Tibial artery (tissue), 4 donors: Measurements from ENCODE around the gene TMEM132C.

ENCODE experiments used
- DNase-seq, 2 donors: peaks; one replicate each; pipeline ENCODE4 v3.0.0-alpha.2; 2019
- H3K27ac ChIP-seq, 2 donors: fragments of 200-600 bp; sonication (generic) in 1 of 2; 1 replicate in 1 of 2; 2 replicates in 1 of 2; pipeline ENCODE4 v1.5.1; 2018 to 2019; ENCODE audit warnings: mild to moderate bottlenecking in 1 of 2
- H3K27me3 ChIP-seq, 2 donors: fragments of 200-600 bp; sonication (generic) in 1 of 2; one replicate each; pipeline versions ENCODE4 v1.5.1 to v1.6.0; 2016 to 2019
- H3K36me3 ChIP-seq, 3 donors: fragments of 200-600 bp; sonication (generic) in 2 of 3; one replicate each; pipeline ENCODE4 v1.5.1; 2016 to 2019; ENCODE audit warnings: mild to moderate bottlenecking in 2 of 3
- H3K4me1 ChIP-seq, 4 donors: fragments of 200-600 bp; sonication (generic) in 2 of 4; 1 replicate in 3 of 4; 2 replicates in 1 of 4; pipeline ENCODE4 v1.5.1; 2016 to 2019
- H3K4me3 ChIP-seq, 2 donors: fragments of 200-600 bp; sonication (generic) in 1 of 2; 1 replicate in 1 of 2; 2 replicates in 1 of 2; pipeline ENCODE4 v1.5.1; 2018 to 2019; ENCODE audit warnings: mild to moderate bottlenecking in 2 of 2
- H3K9me3 ChIP-seq, 3 donors: fragments of 200-600 bp; sonication (generic) in 1 of 3; one replicate each; pipeline ENCODE4 v1.5.1; 2016 to 2019
- intact Hi-C: fragments of 100-400 bp; cut with DNase I; formaldehyde crosslinking; loops from one replicate; pipeline ENCODE4 v1.15.0; 2023; ENCODE audit warnings: low total_unique reads
- TF ChIP-seq, protein P1 (sequence below), 2 experiments: fragments of 200-600 bp in 1 of 2; fragments of 450-650 bp in 1 of 2; IDR thresholded peaks; one replicate each; pipeline ENCODE4 v1.5.1; 2017 to 2019; ENCODE audit warnings: antibody characterized with exemption in 2 of 2, mild to moderate bottlenecking in 1 of 2, moderate library complexity in 1 of 2

TMEM132C gene

DNA sequence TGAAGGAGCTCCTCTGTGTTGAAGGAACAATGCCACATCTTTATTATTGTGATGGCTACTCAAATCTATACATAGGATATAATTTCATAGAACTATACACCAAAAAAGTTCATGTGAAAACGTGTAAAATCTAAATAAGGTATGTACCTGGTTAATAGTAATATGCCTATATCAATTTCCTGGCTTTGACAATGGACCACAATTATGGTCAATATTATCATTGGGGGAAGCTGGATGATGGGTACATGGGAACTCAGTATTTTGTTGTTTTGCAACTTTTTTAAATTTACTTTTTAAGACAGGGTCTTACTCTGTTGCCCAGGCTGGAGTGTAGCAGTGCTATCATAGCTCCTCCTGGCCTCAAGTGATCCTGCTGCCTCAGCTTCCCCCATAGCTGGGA lies 270.7 kb downstream of the TMEM132C start:
- no peak overlapping the region for H3K4me3 ChIP-seq
- no peak overlapping the region for H3K27ac ChIP-seq
- no peaks in the 10 kb centered on the region for H3K36me3 ChIP-seq
- no peaks in the 10 kb centered on the region for H3K4me1 ChIP-seq
- no peaks in the 10 kb centered on the region for H3K27me3 ChIP-seq
- TF ChIP-seq, protein P1, sequence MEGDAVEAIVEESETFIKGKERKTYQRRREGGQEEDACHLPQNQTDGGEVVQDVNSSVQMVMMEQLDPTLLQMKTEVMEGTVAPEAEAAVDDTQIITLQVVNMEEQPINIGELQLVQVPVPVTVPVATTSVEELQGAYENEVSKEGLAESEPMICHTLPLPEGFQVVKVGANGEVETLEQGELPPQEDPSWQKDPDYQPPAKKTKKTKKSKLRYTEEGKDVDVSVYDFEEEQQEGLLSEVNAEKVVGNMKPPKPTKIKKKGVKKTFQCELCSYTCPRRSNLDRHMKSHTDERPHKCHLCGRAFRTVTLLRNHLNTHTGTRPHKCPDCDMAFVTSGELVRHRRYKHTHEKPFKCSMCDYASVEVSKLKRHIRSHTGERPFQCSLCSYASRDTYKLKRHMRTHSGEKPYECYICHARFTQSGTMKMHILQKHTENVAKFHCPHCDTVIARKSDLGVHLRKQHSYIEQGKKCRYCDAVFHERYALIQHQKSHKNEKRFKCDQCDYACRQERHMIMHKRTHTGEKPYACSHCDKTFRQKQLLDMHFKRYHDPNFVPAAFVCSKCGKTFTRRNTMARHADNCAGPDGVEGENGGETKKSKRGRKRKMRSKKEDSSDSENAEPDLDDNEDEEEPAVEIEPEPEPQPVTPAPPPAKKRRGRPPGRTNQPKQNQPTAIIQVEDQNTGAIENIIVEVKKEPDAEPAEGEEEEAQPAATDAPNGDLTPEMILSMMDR (IDR thresholded peaks at IDR 0.05): no peak
- DNase-seq: no peak
- intact Hi-C loops: no loop called here
- no peaks in the 10 kb centered on the region for H3K9me3 ChIP-seq

- TF ChIP-seq, protein P1 (IDR thresholded peaks at IDR 0.05): no peak
- intact Hi-C loops: no loop called here
- Histone ChIP-seq H3K4me1 (no peaks in the 10 kb centered on the region), H3K9me3 (no peaks in the 10 kb centered on the region), H3K27ac (no peak overlapping the region), H3K36me3 (no peaks in the 10 kb centered on the region), H3K4me3 (no peak overlapping the region), H3K27me3 (no peaks in the 10 kb centered on the region)
- no peak for DNase-seq
Observed at GRCh38 chr12:128542844-128543243, 275.9 kb downstream of the TMEM132C start.

- DNase-seq: no peak
- no peaks in the 10 kb centered on the region for H3K4me1 ChIP-seq
- intact Hi-C loops: no loop called here
- H3K4me3 ChIP-seq: no peak overlapping the region
- no peaks in the 10 kb centered on the region for H3K9me3 ChIP-seq
- TF ChIP-seq, protein P1 (IDR thresholded peaks at IDR 0.05): no peak
- no peaks in the 10 kb centered on the region for H3K36me3 ChIP-seq
- no peak overlapping the region for H3K27ac ChIP-seq
- no peaks in the 10 kb centered on the region for H3K27me3 ChIP-seq
Observed at GRCh38 chr12:128543460-128543859, 276.5 kb downstream of the TMEM132C start.

GRCh38 chr12:128543971-128544370 lies 277.0 kb downstream of the TMEM132C start:
- H3K9me3 ChIP-seq: no peaks in the 10 kb centered on the region
- intact Hi-C loops: no loop called here
- no peaks in the 10 kb centered on the region for H3K27me3 ChIP-seq
- H3K4me1 ChIP-seq: no peaks in the 10 kb centered on the region
- H3K36me3 ChIP-seq: no peaks in the 10 kb centered on the region
- DNase-seq: no peak
- TF ChIP-seq, protein P1 (IDR thresholded peaks at IDR 0.05): no peak
- no peak overlapping the region for H3K27ac ChIP-seq
- H3K4me3 ChIP-seq: no peak overlapping the region

GRCh38 chr12:128548949-128549348 lies 282.0 kb downstream of the TMEM132C start:
- no peaks in the 10 kb centered on the region for H3K27me3 ChIP-seq
- no peaks in the 10 kb centered on the region for H3K36me3 ChIP-seq
- no peaks in the 10 kb centered on the region for H3K9me3 ChIP-seq
- no peak for DNase-seq
- no peak overlapping the region for H3K27ac ChIP-seq
- TF ChIP-seq, protein P1 (IDR thresholded peaks at IDR 0.05): no peak
- H3K4me1 ChIP-seq: no peaks in the 10 kb centered on the region
- no peak overlapping the region for H3K4me3 ChIP-seq
- intact Hi-C loops: loop anchor here (5.0 kb wide), 1 partner anchor 1327 kb away; no protein-coding TSS in a partner anchor
